Right kidney (tissue), 9 donors: ENCODE data around the gene TRAPPC8.
"Not testable (repeated sequence)": the region's sequence is repeated elsewhere in the genome, so short reads cannot be mapped to it uniquely, and the experiment has no call there.

ENCODE experiments used
- DNase-seq: peaks from one replicate; pipeline ENCODE4 v3.0.0-alpha.2; 2016
- long read RNA-seq, 8 donors: transcript quantifications; one replicate each; lab custom pipeline, GENCODE V29; 2026

TRAPPC8 gene
- long read RNA-seq, donor 1, full-length matches to known transcripts, result 1 of 1 reads
- long read RNA-seq, donor 1, partial matches to known transcripts, result 0 of 1 reads
- long read RNA-seq, donor 1, other reads (novel, unspliced or antisense), result 0 of 1 reads
- long read RNA-seq, donor 2, partial matches to known transcripts, result 0 of 1 reads
- long read RNA-seq, donor 2, other reads (novel, unspliced or antisense), result 0 of 1 reads
- long read RNA-seq, donor 3, result 0 reads
- long read RNA-seq, donor 4, partial matches to known transcripts, result 5 of 5 reads
- long read RNA-seq, donor 4, other reads (novel, unspliced or antisense), result 0 of 5 reads
- long read RNA-seq, donor 5, result 0 reads
- long read RNA-seq, donor 6, partial matches to known transcripts, result 7 of 7 reads
- long read RNA-seq, donor 6, other reads (novel, unspliced or antisense), result 0 of 7 reads
- long read RNA-seq, donor 7, result 0 reads
- long read RNA-seq, donor 8, full-length matches to known transcripts, result 1 of 1 reads
- long read RNA-seq, donor 8, partial matches to known transcripts, result 0 of 1 reads
- long read RNA-seq, donor 8, other reads (novel, unspliced or antisense), result 0 of 1 reads

- DNase-seq, result peak; percentile 92
Measured at GRCh38 chr18:31942999-31943877, at the start of gene TRAPPC8. Gene TRAPPC8, minus strand, starts transcription at chr18:31943128. Its CDS starts 364 bp downstream, at chr18:31942764.

- DNase-seq, result no peak
Measured at GRCh38 chr18:31990823-31991222, 47.9 kb upstream of the TRAPPC8 start.

GRCh38 chr18:31983976-31984375 lies 41.0 kb upstream of the TRAPPC8 start:
- no peak for DNase-seq

- no peak for DNase-seq
Measured at GRCh38 chr18:31983020-31983419, 40.1 kb upstream of the TRAPPC8 start.

GRCh38 chr18:31980863-31981262 lies 37.9 kb upstream of the TRAPPC8 start:
- no peak for DNase-seq

GRCh38 chr18:31979714-31980113 lies 36.8 kb upstream of the TRAPPC8 start:
- DNase-seq, result no peak

- no peak for DNase-seq
Measured at GRCh38 chr18:31978616-31979015, 35.7 kb upstream of the TRAPPC8 start.

GRCh38 chr18:31977270-31977872 lies 34.4 kb upstream of the TRAPPC8 start:
- DNase-seq, result no peak

GRCh38 chr18:31976242-31976641 lies 33.3 kb upstream of the TRAPPC8 start:
- no peak for DNase-seq

GRCh38 chr18:31973929-31974546 lies 31.1 kb upstream of the TRAPPC8 start:
- no peak for DNase-seq

GRCh38 chr18:31970617-31971016 lies 27.7 kb upstream of the TRAPPC8 start:
- no peak for DNase-seq

GRCh38 chr18:31965316-31965970 lies 22.5 kb upstream of the TRAPPC8 start:
- no peak for DNase-seq

GRCh38 chr18:31957728-31958127 lies 14.8 kb upstream of the TRAPPC8 start:
- no peak for DNase-seq

GRCh38 chr18:31954349-31954748 lies 11.4 kb upstream of the TRAPPC8 start:
- no peak for DNase-seq

GRCh38 chr18:31953699-31954098 lies 10.8 kb upstream of the TRAPPC8 start:
- DNase-seq, result not testable (repeated sequence)

- no peak for DNase-seq
Measured at GRCh38 chr18:31952223-31952622, 9.3 kb upstream of the TRAPPC8 start.

GRCh38 chr18:31950583-31950982 lies 7.7 kb upstream of the TRAPPC8 start:
- no peak for DNase-seq

- DNase-seq, result not testable (repeated sequence)
Measured at GRCh38 chr18:31948349-31948748, 5.4 kb upstream of the TRAPPC8 start.

- no peak for DNase-seq
Measured at GRCh38 chr18:31946305-31947046, 3.5 kb upstream of the TRAPPC8 start.
